Ishikawa (cell line): ENCODE measurements around the gene CFAP43.

Experiments used
- CEBPB ChIP-seq: IDR thresholded peaks from 2 replicates; pipeline ENCODE4 v1.6.1; 2012
- EP300 ChIP-seq: IDR thresholded peaks from 2 replicates; pipeline ENCODE4 v1.6.1; 2012; ENCODE audit warnings: borderline replicate concordance
- RAD21 ChIP-seq: IDR thresholded peaks from 2 replicates; pipeline ENCODE4 v1.6.1; 2012; ENCODE audit warnings: low read depth
- REST ChIP-seq: IDR thresholded peaks from 2 replicates; pipeline ENCODE4 v1.6.1; 2012; ENCODE audit warnings: low read depth, mild to moderate bottlenecking
- YY1 ChIP-seq: IDR thresholded peaks from 2 replicates; pipeline ENCODE4 v1.6.1; 2012; ENCODE audit warnings: low read depth

DNA sequence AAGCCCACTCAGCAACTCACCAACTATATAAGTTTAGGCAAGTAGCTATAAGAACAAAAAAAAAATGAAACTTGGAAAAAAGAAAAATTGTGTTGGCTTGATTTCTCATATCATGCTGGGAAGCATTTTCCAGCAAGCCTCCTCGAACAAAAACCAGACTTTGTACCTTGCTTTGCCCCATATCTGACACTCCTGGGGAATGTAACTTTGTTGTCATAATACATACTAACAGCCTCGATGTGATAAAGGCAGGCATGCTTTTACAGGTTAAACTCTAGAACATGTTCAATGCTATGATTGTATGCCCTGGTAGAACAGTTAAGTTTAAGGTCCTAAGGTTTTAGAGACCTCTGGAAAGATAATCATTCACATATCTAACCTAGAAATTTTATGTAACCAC is 11.6 kb downstream of the CFAP43 start:
- no peak for TF ChIP-seq CEBPB
- no peak for TF ChIP-seq REST
- no peak for TF ChIP-seq RAD21
- no peak for TF ChIP-seq YY1
- TF ChIP-seq EP300 = no peak
